Measurements from ENCODE around the gene PIGH.
A peak's percentile ranks its signal among the peaks of the same experiment; 100 is the strongest.

Gene PIGH

DNA sequence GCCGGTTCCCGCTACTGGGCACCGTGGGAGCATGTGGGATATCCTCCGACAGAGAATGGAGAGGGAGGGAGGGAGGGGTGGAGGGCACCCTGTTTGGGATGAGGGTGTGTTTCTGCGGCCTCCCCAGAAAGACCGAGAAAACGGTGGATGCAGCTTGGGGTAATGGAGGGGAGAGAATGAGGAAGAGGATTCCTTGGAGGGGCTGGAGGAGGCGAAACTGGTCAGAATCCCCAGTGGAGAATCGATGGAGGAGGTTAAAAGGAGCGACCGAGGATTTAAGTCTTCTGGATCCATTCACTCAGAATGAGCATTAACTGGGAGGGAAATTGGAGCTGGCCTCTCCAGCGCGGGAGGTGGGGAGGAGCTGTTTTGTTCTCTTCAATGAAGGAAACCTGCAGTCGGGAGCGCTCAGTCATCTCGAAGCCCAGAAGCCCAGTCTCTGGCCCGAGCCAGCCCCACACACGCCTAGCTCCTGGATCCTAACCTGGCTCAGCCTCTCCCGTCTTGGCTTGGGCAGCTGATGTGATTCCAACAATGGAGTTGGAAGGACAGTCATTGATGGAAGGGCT lies 20.2 kb upstream of the PIGH start:
- peak; percentile 26 for DNase-seq (ENCODE audit: extremely low spot score)
- no peak for TF ChIP-seq FOXM1 (IDR thresholded peaks at IDR 0.05; ENCODE audit: borderline replicate concordance)
- no peak for TF ChIP-seq LEF1 (IDR thresholded peaks at IDR 0.05; ENCODE audit: borderline replicate concordance)
- TF ChIP-seq L3MBTL2 (conservative IDR thresholded peaks at IDR 0.05): no peak; the same call in 1 of the 2 replicates
- TF ChIP-seq NFRKB (IDR thresholded peaks at IDR 0.05): no peak
- TF ChIP-seq, protein P1, sequence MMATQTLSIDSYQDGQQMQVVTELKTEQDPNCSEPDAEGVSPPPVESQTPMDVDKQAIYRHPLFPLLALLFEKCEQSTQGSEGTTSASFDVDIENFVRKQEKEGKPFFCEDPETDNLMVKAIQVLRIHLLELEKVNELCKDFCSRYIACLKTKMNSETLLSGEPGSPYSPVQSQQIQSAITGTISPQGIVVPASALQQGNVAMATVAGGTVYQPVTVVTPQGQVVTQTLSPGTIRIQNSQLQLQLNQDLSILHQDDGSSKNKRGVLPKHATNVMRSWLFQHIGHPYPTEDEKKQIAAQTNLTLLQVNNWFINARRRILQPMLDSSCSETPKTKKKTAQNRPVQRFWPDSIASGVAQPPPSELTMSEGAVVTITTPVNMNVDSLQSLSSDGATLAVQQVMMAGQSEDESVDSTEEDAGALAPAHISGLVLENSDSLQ (IDR thresholded peaks at IDR 0.05): no peak
- TF ChIP-seq SP1 (IDR thresholded peaks at IDR 0.05): no peak
- no peak for TF ChIP-seq SUZ12 (IDR thresholded peaks at IDR 0.05)
- no peak for TF ChIP-seq CTBP1 (IDR thresholded peaks at IDR 0.05; ENCODE audit: borderline replicate concordance)
- no peak for TF ChIP-seq ZNF384 (IDR thresholded peaks at IDR 0.05)
- no peak for TF ChIP-seq ELF4 (IDR thresholded peaks at IDR 0.05)
- TF ChIP-seq FOXA1 (IDR thresholded peaks at IDR 0.05): no peak
- TF ChIP-seq ARNT (IDR thresholded peaks at IDR 0.05): no peak
- TF ChIP-seq TARDBP (IDR thresholded peaks at IDR 0.05): no peak
- TF ChIP-seq HDGF (IDR thresholded peaks at IDR 0.05; ENCODE audit: borderline replicate concordance): no peak
- TF ChIP-seq BHLHE40 (IDR thresholded peaks at IDR 0.05; ENCODE audit: borderline replicate concordance): no peak
- TF ChIP-seq FOXK2 (IDR thresholded peaks at IDR 0.05): no peak
- ChIA-PET POLR2A (interaction anchor here (0.7 to 4.8 kb wide), 12 partner anchors 9 to 78 kb away, joined by 3 to 21 read pairs (median 4); partner anchors contain the start of genes PIGH and RDH11), CTCF (interaction anchor here (0.6 to 2.2 kb wide), 9 partner anchors 14 to 84 kb away, joined by 3 to 27 read pairs (median 4); partner anchors contain the start of gene PIGH)

DNA sequence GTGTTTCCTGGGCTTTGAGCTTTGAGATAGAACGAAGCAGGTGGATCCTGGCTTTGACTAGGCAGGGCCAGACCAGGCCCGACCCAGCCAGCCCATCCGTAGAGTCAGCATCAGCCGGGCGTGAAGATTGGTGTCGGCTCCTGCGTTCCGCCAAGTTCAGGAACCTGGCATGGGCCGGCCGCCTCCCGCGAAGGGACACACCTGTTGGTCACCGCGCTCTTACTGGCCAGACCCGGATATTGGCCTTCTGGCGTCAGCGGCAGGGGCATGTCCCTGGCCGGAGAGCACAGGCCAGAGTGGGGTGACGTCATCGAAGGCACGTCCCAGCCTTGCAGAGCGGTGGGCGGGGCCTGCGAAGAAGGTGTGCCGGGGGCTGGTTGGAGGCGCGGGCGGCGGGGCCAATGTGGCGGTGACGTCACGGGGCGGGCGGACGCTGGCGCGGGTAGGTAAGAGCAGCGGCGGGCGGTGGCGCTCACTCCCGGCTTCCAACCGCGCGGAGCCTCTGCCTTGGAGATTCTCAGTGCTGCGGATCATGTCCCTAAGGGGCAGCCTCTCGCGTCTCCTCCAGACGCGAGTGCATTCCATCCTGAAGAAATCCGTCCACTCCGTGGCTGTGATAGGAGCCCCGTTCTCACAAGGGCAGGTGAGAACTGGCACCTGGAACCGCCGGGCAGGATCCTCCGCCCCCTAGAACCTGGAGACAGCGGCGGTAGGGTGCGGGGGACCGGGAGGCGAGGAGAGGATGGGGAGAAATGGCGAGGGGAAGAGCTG lies 19.6 kb upstream of the PIGH start, which contains the start of gene ARG2:
ARG2 (plus strand) TSS at position 475 of the 771 bp plus-strand sequence; CDS start at position 533, 58 bp downstream.
- peak; percentile 96 for DNase-seq (ENCODE audit: extremely low spot score)
- TF ChIP-seq L3MBTL2 (conservative IDR thresholded peaks at IDR 0.05) (peak; percentile 13; the same call in 1 of the 2 replicates), SUZ12 (IDR thresholded peaks at IDR 0.05) (no peak)
- ChIA-PET POLR2A (interaction anchor here (0.8 to 4.8 kb wide), 12 partner anchors 10 to 85 kb away, joined by 3 to 21 read pairs (median 6); partner anchors contain the start of genes PIGH and RDH11), CTCF (interaction anchor here (0.6 to 2.2 kb wide), 13 partner anchors 14 to 92 kb away, joined by 3 to 27 read pairs (median 3); partner anchors contain the start of gene PIGH)

DNA sequence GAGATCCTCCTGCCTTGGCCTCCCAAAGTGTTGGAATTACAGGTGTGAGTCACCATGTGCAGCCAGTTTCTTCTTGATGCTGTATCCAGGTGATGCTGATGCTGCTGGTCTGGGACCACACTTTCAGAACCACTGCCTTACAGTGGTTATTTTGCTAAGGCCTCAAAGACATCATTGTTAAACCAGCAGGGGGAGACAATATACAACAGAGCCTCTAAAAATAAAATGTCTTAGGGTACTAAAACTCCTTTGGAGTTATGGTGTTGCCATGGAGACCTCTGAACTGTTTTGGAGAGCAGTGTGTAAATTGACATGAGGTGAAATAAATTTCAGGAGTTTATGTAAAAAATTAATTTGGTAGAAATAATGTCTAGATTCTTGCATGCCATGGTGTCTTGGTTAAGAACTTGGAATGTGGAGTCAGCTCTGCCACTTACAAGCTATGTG lies 18.6 kb upstream of the PIGH start:
- ChIA-PET POLR2A (interaction anchor here (0.8 to 4.8 kb wide), 7 partner anchors 14 to 86 kb away, joined by 3 to 21 read pairs (median 6); partner anchors contain the start of genes PIGH and RDH11), CTCF (interaction anchor here (0.6 to 2.2 kb wide), 10 partner anchors 13 to 91 kb away, joined by 3 to 27 read pairs (median 4); partner anchors contain the start of gene PIGH)
- no peak for TF ChIP-seq HDGF (IDR thresholded peaks at IDR 0.05; ENCODE audit: borderline replicate concordance)
- TF ChIP-seq, protein P1 (IDR thresholded peaks at IDR 0.05): 0 out of 2 replicates have a peak, but pooled peaks have one; percentile 26
- peak; percentile 49 for DNase-seq (ENCODE audit: extremely low spot score)

DNA sequence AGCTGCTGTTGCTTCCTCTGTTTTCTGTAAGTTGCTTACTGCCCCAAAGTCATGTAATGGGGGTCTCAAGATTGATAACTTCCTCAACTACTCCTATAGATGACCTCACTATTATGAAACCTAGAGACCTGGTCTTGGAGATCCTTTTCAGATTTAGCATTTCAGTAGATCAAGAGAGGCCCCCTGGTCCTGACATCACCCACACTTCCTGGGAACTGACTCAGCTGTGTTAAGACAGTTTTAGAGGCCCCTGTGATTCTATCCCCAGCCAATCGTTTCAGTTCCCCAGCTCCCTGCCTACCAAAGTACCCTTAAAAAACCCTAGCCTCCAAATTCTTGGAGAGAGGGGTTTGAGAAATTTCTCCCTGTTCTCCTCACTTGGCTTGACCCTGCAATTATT lies 10.4 kb upstream of the PIGH start:
- ChIA-PET POLR2A (interaction anchor here (2.9 kb wide), 1 partner anchor 11 kb away, joined by 14 read pairs; the partner anchor contains the start of gene PIGH), CTCF (no interaction called here)
- TF ChIP-seq FOXA1 (IDR thresholded peaks at IDR 0.05) (no peak), LEF1 (IDR thresholded peaks at IDR 0.05; ENCODE audit: borderline replicate concordance) (no peak), SUZ12 (IDR thresholded peaks at IDR 0.05) (no peak), ARNT (IDR thresholded peaks at IDR 0.05) (no peak), TARDBP (IDR thresholded peaks at IDR 0.05) (no peak), SP1 (IDR thresholded peaks at IDR 0.05) (no peak), HDGF (IDR thresholded peaks at IDR 0.05; ENCODE audit: borderline replicate concordance) (no peak), CTBP1 (IDR thresholded peaks at IDR 0.05; ENCODE audit: borderline replicate concordance) (no peak), ELF4 (IDR thresholded peaks at IDR 0.05) (no peak), ZNF384 (IDR thresholded peaks at IDR 0.05) (no peak), BHLHE40 (IDR thresholded peaks at IDR 0.05; ENCODE audit: borderline replicate concordance) (no peak), NFRKB (IDR thresholded peaks at IDR 0.05) (no peak), FOXM1 (IDR thresholded peaks at IDR 0.05; ENCODE audit: borderline replicate concordance) (no peak), FOXK2 (IDR thresholded peaks at IDR 0.05) (no peak), L3MBTL2 (conservative IDR thresholded peaks at IDR 0.05) (no peak)
- TF ChIP-seq, protein P1 (IDR thresholded peaks at IDR 0.05): no peak
- DNase-seq (ENCODE audit: extremely low spot score): no peak

DNA sequence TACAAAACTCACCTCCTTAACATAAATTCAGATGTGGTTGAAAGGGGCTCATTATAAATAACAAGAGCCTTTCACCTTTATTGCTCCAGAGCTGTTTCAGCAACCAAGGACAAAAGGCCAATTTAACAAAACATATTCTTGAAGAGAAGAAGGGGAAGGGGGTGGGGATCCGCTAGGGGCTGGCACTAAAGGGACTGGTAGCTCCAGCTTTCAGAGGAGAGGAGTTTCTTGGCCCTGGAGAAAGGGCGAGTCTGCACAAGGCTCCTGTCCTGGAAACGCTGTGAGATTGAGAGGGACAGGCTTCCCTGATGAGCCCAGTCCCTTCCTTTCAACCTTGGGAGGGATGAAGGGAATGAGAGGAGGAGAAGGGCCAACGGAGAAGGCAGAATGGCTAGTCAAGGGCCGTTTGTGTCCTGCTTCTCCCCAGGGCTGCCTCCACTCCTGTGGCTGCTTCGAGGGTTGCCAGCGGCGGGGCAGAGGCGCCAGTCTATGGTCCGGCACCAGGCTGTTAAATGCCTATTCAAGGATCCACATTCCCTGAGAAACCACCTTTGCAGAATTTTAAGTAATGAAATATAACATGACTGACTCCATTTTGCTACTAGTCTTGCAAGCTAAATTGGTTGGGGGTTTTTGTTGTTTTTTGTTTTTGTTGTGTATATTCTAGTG lies 9.7 kb upstream of the PIGH start:
- no peak for DNase-seq (ENCODE audit: extremely low spot score)
- TF ChIP-seq SP1 (IDR thresholded peaks at IDR 0.05) (no peak), FOXA1 (IDR thresholded peaks at IDR 0.05) (no peak), TARDBP (IDR thresholded peaks at IDR 0.05) (no peak), NFRKB (IDR thresholded peaks at IDR 0.05) (no peak), CTBP1 (IDR thresholded peaks at IDR 0.05; ENCODE audit: borderline replicate concordance) (no peak), L3MBTL2 (conservative IDR thresholded peaks at IDR 0.05) (no peak), ELF4 (IDR thresholded peaks at IDR 0.05) (no peak), LEF1 (IDR thresholded peaks at IDR 0.05; ENCODE audit: borderline replicate concordance) (no peak), ARNT (IDR thresholded peaks at IDR 0.05) (no peak), HDGF (IDR thresholded peaks at IDR 0.05; ENCODE audit: borderline replicate concordance) (no peak), BHLHE40 (IDR thresholded peaks at IDR 0.05; ENCODE audit: borderline replicate concordance) (no peak), ZNF384 (IDR thresholded peaks at IDR 0.05) (no peak), FOXK2 (IDR thresholded peaks at IDR 0.05) (no peak), SUZ12 (IDR thresholded peaks at IDR 0.05) (no peak)
- TF ChIP-seq, protein P1 (IDR thresholded peaks at IDR 0.05): no peak
- POLR2A ChIA-PET: interaction anchor here (1.1 to 2.9 kb wide), 2 partner anchors 10 kb away, joined by 4 to 14 read pairs; partner anchors contain the start of genes ARG2 and PIGH
- CTCF ChIA-PET: no interaction called here
